Limb (tissue), 2 donors: ENCODE results near the gene EDN2.

ENCODE experiments used
- DNase-seq, 2 donors: peaks; one replicate each; pipeline ENCODE4 v3.0.0-alpha.2; 2016; ENCODE audit errors: extremely low spot score in 2 of 2

Gene EDN2

DNA sequence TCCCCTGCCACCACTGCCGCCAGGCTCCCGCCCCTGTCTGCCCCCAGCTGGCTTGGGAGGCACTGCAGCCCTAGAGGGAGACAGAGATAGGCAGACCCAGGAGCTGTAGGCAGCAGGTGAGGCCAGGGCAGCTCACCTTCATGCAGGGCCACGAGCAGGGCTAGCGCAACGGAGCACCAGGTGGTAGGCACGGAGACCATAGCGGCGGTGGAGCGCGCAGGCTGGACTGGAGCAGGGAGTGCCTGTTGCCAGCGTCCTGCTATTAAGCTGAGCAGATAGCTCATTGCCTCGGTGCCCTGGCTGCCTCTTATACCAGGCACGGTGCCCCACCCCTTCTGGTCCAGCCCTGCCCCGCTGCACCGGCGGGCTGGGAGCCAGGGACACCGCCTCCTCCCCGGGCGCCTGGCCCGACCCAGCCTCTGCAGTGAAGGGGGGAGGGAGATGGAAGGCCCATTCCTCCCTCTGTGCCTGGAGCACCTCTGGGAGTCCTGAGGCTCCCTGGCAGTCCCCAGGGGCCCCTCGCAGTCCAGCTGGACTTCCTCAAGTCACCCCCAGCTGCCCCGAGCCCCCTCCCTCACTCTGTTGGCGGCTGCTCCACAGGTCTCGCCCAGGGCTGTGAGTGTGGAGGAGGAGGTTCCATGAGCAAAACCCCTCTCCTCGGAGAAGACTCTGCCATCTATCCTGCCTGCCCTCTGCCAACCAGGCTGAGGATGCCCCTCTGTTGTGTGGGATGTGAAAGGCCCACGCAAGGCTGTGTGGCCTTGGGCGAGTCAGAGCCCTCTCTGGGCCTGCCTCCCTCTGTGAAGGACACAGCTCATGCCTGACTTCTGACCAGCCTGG is at the start of gene EDN2:
Gene EDN2, minus strand, starts transcription at position 282 of the 840 bp plus-strand sequence. Its CDS starts 82 bp downstream, at position 200.
- DNase-seq = peak in 1 of 2 donors; percentile 59

DNA sequence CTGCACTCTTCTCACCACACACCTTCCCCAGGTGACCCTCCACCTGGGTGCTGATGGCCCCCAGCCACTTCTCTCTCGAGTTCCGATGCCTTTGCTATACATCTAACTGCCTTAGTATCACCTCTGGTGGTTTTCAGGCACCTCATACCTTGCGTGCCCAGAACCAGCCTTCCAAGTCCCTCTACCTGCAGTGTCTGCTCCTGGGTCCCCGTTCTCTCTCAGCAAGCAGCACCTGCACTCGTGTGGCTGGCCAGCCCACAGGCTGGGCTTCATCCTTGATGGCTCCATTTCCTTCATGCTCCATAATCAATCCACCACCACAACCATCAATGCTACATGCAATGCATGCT is 49.2 kb upstream of the EDN2 start:
- DNase-seq = no peak

DNA sequence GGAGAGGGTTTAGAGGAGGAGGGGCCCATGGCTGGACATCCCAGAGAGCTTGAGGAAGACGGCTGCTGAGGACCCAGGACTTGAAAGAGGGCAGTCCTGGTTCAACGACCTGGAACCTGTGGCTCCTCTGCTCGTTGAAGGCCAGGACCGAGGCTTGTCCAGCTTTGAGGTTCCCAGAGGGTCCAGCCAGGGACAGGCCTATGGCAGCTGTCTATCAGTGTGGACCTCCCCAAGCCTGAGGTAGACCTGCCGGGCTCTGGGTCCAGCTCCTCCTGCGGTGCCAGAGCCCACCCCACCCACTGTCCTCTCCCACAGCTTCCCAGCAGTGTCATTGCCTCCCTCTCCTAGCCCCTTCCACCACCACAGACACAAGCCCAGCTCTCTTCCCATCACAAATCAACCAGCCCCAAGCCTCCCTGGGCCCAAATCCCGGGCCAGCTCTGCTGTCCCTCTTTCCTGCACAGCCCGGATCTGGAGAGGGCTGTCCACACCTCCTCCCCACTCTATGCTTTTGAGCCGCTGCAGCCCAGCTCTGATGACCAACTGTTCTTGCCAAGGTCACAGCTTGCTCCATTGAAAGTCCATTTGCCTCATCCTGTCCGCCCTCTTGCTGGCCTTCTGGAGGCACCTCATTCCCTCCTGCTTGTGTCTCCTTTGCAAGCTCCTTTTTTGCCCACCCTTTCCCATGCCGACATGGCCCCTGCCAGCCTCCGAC is 48.7 kb upstream of the EDN2 start:
- no peak for DNase-seq

DNA sequence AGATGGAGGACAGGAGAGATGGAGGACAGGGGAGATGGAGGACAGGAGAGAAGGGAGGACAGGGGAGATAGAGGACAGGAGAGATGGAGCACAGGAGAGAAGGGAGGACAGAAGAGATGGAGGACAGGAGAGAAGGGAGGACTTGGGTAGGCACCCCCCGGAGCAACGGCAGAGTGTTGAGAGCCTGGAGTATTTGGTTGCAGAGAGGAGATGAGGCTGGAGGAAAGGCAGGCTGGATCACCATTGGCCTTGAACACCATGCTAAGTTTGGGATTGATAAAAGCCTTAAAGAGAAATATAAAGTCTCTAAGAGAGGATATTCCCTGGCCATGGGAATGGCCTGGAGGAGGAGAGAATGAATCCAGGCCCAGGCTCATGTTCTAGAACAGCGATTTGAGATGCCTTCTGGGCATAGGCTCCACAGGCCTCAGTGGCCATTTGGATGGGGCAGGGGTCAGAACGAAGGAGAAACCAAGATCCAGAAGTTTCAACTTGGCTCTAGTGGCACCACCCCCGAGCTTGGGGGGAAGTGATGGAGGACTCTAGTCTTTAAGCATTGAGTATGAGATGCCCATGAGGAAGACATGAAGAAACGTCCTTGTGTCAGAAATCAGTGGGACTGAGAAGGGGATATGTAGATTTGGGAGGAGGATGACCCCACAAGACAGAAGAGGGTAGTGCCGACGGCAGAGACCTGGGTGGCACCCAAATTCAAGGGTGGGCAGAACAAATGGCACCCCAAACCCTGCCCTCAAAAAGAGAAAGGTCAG is 47.9 kb upstream of the EDN2 start:
- no peak for DNase-seq

DNA sequence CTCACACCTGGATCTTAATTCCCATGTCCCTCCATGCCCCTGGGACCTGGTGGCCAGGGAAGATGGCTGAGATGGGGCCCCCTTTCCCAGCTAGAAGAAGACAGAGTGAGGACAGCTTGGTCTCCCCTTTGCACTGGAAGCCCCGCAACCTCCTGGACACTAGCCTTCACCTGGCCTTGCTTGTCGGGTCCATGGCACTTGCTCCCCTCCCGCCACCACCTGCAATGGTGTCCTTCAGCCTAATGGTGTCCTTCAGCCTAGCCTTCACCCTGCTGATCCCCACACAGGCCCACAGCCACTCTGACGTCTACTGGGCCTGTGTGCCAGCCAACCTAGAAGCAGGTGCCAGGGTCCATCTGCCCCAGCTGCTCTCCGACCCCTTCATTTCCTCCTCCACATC is 45.9 kb upstream of the EDN2 start:
- no peak for DNase-seq

DNA sequence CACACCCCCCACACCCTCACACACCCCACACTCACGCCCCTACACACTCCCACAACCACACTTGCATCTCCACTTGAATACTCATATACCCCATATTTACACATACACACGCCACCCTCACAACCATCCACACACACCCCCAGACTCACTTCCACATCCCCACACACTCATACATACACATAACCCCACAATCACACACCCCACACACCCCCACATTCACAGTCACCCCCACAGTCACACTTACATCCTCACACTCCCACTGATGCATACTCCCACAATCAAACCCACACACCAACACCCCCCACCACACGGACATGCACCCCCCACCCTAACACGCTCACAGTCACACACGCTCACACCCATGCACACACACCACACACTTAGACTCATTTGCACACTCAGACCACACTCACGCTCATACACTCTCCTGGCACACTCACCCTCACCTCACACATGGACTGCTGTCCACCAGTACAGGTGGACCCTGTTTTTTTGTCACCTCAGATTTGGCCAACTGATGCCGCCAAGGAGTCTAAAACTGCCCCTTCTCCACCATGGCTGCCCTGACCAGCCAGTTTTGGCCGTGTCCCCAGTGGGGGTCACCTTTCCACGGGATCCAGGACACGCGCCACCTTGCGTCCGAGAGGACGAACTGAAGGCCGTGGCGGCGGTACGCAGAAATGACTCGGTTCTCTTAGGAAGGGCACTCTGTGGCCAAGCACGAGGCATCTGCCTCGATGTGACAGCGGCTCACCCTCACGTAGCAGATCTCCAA is 45.3 kb upstream of the EDN2 start:
- DNase-seq = no peak

DNA sequence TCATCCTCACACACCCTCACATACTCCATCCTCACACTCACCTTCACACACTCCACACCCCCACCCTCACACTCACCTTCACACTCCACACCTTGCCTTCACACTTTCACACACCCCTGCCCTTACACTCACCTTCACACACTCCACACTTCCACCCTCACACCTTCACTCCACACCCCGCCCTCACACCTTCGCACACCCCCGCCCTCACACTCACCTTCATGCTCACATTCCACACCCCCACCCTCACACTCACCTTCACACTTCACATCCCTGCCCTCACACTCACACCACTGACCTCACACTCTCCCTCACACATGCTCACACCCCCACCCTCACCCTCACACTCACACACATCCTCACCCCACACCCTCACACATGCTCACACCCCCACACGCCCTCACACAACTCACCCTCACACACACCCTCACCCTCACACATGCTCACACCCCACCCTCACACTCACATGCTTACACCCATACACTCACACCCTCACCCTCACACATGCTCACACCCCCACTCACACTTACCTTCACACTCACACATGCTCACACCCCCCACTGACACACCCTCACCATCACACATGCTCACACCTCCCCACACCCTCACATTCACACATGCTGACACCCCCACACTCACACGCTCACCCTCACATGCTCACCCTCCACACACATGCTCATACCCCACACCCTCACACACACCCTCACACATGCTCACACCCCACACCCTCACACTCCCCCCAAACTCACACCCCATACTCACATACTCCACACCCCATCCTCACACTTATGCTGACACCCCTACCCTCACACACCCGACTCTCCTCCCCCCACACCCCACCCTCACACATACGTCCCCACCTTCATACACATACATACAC is 44.5 kb upstream of the EDN2 start:
- DNase-seq = no peak

DNA sequence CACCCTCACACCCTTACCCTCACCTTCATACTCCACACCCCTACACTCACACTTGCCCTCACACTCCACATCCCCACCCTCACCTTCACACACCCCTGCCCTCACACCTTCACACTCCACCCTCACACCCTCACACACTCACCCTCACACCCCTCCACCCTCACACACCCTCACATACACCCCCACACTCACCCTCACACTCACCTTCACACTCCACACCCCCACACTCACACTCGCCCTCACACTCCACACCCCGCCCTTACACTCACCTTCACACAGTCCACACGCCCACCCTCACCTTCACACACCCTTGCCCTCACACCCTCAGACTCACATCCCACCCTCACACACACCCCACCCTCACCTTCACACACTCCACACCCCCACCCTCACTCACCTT is 43.6 kb upstream of the EDN2 start:
- no peak for DNase-seq

DNA sequence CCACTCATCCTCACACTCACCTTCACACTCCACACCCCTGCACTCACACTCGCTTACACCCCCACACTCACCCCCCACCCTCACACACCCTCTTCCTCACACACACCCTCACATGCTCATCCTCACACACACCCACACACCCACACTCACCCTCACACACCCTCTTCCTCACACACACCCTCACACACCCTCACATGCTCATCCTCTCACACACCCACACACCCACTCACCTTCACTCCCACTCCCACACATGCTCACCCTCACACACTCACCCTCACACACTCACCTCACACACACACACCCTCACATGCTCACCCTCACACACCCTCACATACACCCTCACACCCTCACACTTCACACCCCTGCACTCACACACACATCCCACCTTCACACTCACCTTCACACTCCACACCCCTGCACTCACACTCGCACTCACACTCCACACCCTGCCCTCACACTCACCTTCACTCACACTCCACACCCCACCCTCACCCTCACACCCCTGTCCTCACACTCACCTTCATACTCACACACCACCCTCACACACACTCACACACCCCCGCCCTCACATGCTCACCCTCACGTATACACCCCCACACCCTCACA is 42.6 kb upstream of the EDN2 start:
- DNase-seq = no peak

DNA sequence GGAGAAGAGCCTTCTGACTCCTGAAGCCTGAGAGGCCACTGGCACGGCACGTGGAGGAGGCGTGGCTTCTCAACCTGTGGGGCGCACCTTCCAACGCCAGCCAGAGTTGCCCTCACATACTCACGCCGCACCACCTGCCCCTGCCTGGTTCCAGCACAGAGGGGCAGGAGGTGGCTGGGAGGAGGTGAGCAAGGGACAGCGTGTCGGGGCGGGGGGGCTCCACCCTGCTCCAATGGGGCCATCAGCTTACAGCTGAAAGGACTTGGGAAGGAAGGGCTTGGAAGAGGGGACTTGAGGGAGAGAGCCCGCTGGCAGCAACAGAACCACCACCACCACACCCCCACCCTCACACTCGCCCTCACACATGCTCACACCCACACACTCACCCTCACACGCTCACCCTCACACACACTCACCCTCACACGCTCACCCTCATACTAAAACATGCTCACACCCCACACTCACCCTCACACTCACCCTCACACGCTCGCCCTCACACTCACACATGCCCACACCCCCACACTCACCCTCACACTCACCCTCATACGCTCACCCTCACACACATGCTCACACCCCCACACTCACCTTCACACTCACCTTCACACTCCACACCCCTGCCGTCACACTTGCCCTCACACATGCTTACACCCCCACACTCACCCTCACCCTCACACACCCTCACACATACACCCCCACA is 41.6 kb upstream of the EDN2 start:
- DNase-seq = no peak

DNA sequence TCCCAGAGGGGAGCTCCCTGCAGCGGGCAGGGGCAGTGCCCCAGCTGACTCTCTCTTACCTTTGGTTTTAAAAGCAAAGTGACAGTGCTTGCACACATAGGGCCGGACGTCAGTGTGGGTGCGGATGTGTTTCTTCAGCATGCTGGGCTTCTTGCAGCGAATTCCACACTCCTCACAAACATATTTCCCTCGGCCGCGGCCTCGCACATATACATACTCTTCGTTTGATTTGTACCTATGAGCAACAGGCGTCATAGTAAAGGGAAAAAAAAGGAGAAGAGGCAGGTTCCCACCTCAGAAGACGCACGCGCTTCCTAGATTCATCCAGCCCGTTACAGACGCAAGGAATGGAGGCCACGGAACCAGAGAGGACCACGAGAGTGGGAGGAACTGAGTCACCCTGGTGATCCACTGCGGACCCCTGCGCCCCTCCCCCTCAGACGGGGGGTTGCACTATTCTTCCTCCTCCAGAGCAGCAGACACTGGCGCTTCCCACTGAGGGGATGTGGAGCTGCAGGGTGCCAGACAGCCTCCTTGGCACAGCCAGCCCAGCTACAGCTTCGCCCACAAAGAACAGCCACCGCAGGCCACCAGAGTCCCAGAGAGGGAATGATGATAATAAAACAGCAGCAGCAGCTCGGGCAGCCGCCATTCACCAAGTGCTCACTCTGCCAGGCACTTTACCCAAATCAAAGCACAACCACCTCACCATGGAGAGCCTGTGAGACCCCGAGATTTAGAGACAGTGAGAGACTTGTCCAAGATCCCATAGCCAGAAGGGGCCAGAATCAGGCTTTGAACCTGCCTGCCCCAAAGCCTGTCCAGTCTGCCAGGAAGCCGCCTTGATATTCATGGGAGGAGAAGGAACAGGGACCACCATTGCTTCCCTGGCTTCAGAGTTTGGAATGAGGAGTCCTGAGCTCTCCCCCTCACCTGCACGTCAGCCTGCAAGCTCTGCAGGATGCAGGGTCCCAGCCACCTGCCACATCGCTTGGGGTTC is 40.5 kb upstream of the EDN2 start:
- DNase-seq = no peak

DNA sequence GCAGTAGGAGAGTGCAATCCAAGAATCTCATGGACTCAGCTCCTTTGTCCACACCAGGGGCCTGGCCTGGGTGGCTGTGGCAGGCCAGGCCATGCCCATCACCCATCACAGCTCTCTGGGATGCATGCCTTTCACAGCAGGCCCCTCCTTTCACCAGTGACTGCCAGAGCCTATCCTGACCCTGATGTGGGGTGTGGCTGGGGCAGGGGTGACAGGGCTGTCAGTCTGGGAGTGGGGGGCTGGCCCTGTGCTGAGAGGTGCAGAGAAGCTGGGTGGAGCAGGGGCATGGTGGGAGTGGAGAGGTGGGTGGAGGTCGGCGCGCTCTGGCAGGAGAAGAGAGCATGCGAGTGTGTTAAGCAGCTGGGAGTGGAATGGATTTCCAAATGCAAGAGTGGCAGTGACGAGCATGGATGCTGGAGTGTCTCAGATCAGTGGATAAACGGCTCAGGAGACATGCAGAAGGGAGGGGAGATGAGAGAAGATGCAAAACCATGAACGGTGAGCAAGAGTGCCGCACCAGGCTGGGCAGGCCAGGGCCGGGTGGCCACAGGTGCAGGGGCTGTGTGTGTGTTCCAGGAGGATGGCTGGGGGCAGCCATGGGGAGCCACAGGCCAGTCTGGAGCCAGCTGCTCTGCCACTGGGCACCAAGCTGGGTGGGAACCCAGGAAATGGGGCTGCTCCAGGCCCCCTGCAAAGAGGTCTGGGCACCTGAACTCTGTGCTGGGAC is 39.6 kb upstream of the EDN2 start:
- no peak for DNase-seq

DNA sequence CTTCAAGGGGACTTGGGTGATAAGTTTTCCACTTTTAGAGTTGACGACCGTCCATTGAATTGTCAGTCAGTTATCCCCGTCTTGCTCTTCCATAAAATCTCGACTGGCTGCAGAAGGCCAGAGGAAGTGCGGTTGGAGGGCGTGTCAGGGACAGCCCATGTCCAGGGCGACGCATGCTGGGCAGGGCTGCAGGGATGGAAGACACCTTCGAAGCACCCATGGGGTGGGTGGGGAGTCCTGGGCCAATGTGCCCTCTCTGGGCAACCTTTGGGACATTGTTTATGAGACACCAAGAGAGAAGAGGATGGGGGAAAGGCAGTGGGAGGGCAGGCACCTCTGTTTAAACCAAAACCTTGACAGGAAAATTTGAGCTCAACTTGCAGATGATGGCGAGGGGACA is 38.6 kb upstream of the EDN2 start:
- DNase-seq = no peak

DNA sequence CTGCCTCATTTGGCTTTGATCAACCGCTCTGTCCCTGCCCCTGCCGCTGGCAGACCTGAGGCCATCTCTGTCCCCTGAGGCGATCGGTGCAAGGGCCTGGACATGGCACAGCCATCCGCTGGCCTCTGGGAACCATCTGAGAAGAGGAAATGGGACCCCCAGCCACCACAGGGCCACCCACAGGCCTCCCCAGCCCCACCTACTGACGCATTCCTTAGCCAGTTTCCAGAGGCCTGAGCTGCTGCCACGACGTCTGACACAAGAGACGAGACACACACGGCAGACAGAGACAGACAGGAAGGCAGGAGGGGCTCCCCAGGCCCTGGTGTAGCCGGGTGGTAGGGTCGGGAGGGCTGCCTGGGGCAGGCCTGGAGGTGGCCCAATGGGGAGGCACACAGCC is 37.3 kb upstream of the EDN2 start:
- no peak for DNase-seq

DNA sequence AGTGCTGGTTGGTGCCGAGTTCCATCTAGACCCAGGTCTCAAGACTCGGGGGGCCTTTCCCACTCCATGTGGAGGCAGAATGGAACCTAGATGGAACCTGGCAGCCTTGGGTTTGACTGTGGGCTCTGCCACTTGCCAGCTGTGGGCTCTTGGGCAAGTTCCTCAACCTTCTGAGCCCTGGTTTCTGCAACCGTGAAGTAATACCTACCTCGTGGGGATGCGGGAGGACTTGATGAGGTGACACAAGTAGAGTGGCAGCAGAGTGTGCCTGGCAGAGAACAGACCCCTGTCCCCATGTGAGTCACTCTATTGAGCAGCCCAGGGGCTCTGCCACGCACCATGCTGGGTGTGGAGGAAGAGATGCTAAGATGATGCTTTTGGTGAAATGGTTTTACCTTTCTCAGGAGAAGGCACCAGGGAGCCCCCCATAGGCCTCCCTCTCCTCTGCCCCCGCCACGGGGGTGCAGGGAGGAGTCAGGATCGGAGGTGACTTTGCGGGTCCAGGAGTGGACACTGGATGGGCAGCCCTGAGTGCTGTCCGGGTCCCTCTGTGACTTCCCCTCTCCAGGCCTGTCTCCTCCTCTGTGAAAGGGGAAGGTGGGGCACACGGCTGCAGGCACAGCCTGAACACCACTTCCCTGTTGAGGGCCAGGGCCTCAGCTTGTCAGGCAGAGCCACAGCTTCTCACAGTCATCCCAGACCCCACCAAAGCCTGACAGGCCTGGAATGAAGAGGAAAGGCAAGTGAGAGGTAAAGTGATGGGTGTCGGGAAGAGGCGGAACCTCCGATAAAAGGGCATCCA is 36.7 kb upstream of the EDN2 start:
- no peak for DNase-seq

DNA sequence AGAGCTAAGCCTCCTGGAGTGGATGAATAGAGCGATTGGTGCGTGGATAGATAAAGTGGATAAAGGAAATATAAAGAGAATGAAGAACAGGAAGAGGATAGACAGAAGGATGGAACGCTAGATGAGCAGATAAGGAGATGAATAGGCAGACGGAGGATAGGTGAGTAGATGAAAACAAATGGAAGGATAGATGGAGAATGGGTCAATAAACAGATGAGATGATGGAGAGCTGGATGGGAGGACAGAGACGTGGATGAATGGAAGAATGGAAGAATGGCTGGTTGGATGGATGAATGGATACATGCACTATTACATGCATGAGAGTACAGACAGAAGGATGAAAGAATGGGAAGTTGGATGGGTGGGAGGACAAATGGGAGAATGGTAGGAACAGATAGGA is 35.2 kb upstream of the EDN2 start:
- DNase-seq = no peak

DNA sequence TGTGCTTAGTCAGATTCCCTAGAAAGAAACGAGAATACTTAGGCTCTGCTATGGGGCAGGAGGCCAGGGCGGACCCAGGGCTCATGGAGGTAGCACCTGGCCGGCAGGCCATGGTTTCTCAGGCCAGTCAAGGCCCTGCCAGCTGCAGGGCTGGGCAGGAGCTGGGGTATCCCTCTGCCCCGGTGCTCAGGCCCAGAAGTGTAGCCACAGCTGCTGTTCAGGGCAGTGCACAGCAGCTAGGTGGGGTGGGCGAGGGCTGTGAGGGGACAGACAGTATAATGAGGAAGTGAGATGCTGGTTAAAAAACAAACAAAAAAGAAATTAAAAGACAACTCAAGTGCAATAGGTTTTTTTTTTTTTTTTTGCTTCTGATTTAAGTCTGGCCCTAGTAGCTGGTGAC is 34.0 kb upstream of the EDN2 start:
- no peak for DNase-seq
